NT2/D1 (cell line): Measurements from ENCODE around the gene RNF144B.

Experiments
- SUZ12 ChIP-seq: IDR thresholded peaks from 2 replicates; pipeline ENCODE4 v1.6.1; 2011; ENCODE audit not compliant: insufficient read length, insufficient read depth; ENCODE audit errors: extremely low read depth
- ZNF274 ChIP-seq: IDR thresholded peaks from 2 replicates; pipeline ENCODE4 v1.6.1; 2011; ENCODE audit warnings: mild to moderate bottlenecking, low read depth, low read length

- TF ChIP-seq ZNF274: no peak
- TF ChIP-seq SUZ12: no peak
Observed at GRCh38 chr6:18386298-18386976, 713 bp upstream of the RNF144B start.
